Stimulated activated CD4-positive, alpha-beta T cell treated with anti-CD3 and anti-CD28 coated beads, Interleukin-2, amount 100 ng/mL, for 24 hours (primary cell): Measurements from ENCODE around the gene GABRD.

ENCODE experiments used
- DNase-seq, 2 donors: peaks; one replicate each; pipeline ENCODE4 v3.0.0-alpha.2; 2020

The GABRD gene

GRCh38 chr1:2018217-2019171 lies 651 bp upstream of the GABRD start:
- no peak for DNase-seq

DNA sequence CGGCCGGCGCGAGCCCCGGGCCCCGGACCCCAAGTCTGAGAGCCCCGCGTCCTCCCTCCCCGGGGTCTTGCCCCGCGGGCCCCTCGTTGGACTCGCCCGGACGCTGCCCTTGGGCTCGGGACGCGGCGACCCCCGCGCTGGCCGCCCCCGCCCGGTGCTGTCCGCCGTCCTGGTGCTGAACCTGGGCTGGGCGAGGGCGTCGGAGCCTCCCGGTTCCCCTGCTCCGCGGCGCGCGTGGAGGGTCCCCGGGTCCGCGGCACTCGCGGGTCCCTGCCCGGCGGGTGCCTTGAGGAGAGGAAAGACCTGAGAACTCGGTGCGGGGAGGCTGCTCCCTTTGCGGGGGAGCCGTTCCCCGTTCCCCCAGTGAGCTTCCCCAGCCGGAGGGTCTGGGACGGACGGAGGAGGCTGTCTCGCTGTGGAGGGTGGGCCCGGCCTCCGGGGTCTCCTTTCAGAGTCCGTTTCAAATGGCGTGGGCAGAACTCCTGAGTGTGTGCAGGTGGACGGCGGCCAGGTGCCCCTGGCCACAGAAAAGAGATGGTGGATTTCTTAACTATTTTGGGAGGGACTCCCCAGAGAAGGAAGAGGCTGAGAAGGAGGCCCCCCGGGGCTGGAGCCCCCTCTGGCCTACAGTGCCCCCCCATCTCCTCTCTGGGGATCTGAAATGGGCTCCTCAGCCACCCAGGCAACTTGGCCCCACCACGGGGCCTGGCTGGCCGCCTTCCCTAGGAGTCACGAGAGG lies 595 bp downstream of the GABRD start:
- DNase-seq: no peak

DNA sequence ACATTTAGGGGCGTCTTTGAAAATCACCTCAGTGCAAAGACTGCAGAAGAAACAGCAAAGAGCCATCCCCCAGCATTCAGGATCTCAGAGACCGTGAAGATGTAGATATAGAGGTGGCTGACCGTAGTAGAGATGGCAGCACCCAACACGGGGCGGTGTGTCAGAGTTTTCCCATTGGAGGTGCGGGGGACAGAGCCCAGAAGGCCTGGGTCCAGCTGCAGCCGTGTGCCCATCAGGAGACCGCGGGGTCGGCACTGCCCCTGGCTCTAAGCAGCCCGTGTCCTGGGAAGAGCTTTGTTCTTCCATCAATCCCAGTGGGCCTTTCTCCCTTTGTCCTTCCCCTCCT lies 1.1 kb downstream of the GABRD start:
- DNase-seq: no peak

DNA sequence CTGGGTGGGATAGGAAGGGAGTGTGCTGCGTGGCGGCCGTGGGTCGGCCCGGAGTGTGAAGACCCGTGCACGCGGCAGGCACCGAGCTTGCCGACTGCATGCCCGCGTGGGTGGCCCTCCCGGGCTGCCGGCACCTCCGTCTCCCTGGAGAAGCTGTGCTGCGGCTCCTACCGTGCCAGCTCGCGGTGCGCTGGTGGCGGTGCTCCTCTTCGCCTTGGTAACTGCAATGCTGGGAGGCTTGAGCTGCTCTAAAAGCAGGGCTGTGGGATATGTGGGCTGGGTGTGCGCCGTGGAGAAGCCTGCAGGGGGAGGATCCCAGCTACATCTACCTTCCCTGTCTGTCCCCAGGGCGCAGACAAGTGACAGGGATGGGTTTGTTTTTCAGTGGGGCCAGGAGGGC lies 2.4 kb downstream of the GABRD start:
- DNase-seq: no peak

DNA sequence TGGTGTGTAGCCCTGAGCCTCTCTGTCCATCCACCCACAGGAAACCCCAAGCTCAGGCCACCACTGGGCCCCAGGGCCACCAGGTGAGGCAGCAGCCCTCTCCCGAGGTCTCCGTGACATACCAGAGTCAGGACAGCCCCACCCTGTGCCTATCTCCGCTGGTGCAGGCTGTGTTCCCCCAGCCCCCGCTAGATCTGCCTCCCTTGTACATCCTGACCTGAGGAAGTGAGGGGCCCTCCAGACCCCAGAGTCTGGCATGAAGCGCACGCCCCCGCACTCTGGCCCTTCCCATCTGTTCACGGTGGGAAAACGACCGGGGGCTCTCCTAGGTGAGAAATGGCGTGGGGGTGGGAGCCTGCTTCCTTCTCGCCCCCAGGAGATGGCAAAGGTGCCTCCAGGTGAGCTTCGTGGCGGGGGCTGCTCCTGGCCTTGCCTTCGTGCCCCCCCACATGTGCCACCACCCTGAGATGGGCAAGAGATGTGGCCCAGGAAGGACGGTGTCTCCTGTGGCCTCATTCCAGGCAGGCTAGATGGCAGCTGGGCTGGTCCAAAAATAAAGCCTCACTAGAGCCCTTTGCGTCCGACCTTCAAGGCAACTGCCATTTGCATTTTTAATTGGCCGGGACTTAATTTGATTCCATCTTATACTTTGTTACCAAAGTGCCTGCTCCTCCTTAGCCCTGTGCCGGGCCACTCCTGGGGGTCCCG lies 3.1 kb downstream of the GABRD start:
- no peak for DNase-seq

DNA sequence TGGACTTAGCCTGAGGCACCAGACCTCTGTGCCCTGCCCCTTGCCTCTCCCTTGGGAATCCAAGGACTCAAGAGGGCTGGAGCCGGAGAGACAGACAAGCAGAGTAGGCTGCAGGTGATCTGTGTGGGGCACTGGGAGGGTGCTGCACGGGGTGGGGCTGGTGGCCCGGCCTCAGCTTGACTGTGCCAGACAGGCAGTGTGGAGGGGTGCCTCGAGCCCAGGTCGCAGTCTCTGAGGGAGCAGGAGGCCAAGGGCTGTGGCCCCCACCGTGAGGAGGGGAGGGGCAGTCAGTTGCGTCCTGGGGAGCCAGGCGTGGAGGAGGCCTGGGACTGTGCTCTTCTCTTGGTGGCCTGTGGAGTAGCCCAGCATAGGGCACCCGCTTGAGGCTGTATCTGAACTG lies 4.0 kb downstream of the GABRD start:
- no peak for DNase-seq

DNA sequence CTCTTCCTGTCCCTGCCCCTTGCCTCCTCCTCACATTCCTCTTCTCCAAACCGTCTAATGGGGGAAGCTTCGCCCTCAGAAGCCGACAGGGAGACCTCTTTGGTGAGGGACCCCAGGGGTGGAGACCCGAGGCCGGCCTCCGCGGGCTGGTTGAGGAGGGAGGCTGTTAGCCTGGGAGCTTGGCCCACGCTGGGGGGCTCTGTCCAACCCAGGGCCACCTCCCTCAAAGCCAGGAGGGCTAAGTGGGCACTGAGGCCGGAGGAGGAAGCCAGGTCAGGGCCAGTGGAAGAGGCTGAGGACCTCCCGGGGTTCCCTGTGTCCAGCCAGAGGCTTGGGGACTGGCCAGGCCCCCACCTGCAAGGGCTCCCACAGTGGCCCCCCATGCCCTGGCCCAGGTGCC lies 5.3 kb downstream of the GABRD start:
- DNase-seq: no peak

- DNase-seq: no peak
These were observed 5.7 kb downstream of the GABRD start for GRCh38 chr1:2024887-2025286.

- no peak for DNase-seq
These were observed 6.4 kb downstream of the GABRD start for GRCh38 chr1:2025491-2025981.

- DNase-seq: no peak
These were observed 8.9 kb downstream of the GABRD start for GRCh38 chr1:2027961-2028583.

DNA sequence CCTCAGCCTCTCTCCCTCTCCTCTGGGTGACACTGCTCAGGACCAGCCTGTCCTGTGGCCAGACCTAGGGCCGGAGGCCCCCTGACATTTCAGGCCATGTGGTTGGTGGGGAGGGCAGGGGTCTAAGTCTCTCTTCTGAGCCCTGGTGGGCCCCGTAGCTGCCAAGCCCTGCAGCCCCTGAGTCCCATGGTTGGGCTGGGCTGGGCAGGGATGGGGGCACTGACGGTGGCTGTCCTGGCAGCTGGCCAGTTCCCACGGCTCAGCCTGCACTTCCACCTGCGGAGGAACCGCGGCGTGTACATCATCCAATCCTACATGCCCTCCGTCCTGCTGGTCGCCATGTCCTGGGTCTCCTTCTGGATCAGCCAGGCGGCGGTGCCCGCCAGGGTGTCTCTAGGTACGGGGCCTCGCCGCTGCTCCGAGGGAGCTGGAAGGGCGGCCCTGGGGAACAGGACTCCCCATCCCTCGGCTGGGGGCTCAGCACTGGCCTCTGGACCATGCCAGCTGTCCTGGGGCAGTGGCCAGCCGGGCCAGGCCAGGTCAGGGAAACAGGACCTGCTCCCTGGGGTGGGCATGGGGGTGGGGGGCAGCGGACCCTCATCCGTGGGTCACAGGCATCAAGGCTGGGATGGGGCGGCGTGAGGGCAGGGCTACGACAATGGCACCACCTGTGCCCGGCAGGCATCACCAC lies 9.9 kb downstream of the GABRD start:
- DNase-seq: no peak

DNA sequence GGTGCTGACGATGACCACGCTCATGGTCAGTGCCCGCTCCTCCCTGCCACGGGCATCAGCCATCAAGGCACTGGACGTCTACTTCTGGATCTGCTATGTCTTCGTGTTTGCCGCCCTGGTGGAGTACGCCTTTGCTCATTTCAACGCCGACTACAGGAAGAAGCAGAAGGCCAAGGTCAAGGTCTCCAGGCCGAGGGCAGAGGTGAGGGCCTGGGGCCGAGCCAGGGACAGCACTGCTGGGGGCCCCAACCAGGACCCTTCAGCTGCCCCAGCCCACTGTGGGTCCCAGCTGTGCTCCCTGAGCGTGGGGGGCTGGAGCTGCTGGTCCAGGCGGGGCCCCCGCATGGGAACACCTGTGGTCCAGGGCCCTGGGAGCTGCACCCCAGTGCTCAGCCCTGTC lies 10.4 kb downstream of the GABRD start:
- DNase-seq: no peak

DNA sequence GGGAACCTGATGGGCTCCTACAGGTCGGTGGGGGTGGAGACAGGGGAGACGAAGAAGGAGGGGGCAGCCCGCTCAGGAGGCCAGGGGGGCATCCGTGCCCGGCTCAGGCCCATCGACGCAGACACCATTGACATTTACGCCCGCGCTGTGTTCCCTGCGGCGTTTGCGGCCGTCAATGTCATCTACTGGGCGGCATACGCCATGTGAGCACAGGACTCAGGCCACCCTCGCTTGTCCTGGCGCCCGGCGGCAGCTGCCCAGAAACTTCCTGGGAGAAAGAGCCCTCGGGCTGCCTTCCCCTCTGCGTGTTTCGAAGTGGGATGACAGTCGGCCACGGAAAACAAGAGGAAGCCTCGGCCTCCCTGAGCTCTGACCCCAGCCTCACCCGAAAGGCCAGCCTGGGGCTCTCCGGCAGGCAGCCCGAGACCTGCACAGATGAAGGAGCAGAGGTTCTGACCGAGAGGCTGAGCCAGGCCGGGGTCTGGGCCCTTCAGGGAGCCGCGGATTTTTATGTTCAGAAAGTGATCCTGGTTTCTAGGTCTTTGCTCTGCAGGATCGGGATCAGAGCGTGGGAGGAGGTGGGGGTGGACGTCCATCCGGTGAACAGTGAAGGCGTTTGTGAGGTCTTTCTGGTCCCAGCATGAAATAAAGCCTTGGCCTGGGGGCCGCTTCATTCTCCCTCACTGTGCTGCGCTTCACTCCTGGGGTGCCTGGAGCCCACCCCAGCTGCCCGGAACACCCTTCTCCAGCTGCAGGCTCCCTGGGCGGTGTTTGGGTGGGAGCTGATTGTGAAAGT lies 11.1 kb downstream of the GABRD start:
- DNase-seq: no peak

DNA sequence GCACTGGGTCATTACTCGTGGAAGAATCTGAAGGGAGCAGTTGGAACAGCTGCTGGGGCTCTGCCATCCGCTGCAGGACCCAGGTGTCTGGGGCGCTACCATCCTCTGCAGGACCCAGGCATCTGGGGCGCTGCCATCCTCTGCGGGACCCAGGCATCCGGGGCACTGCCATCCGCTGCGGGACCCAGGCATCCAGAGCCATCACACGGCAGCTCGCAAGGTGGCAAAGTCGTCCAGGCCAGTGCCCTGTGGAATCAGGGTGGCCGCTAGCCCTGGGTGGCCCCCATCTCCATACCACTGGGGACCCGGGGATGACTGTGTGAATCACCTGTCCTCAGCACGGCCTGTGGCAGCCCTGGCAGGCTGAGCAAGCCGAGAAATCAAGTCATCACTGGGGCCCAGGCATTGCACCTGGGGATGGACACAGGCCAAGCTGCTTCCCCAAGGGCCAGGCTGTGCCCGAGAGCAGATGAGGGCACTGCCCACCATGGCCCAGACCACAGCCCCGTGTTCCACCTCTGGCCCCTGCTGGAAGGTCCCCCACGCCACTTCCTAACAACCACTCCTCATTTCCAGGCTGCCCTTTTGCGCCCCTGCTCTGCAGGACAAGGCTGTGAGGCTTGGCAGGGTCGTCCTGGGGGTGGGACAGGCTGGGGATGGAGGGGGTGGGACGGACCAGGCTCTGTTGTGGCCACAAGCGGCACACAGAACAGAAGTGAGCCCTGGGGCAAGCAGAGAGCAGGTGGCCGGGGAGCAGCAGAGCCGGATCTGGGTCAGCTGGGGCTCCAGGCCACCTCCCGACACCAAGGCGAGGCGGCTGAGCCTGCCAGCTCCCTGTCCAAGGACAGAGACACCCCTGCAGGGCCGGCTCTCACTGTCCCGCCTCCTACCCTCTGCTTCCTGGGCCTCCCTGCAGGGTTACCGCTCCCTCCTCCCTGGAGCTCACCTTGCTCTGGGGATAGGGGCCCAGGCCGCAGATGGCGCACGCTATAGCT lies 12.7 kb downstream of the GABRD start:
- no peak for DNase-seq

- DNase-seq: no peak
These were observed 13.6 kb downstream of the GABRD start for GRCh38 chr1:2032737-2033136.

DNA sequence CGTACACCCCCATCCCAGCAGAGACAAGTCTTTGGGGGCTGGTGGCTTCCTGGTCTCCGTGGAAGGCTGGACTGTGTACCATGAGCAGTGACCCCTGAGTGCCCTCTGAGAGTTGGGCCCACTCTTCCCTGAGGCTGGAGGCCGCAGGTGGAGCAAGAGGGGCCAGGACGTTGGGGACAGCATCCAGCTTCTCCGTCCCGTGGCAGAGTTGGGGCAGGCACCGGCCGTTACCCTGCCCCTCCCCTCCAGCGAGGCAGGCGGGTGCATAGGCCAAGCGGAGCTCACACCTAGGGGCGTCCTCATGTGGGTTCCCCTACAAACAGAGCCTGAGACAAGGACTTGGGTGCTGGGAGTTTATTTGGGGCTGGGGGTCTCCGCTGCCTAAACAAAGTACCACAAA lies 14.0 kb downstream of the GABRD start:
- no peak for DNase-seq

DNA sequence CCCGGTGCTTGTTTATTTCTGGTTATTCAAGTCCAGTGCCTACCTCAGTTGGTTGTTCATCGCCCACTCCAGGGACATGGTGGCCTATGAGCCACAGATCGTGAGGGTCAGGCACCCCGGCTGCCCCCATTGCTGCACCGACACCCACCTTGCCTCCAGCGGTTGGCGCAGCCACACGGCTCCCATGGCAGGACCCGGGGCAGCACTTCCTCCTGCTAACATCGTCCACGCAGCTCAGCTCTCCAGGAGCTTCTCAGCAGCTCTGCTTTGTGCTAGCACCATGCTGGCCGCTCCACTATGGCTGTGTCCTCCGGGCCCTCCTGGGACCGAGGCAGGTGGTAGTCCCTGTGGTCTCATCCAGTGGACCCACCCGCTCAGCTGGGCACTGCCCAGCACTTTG lies 17.1 kb downstream of the GABRD start:
- DNase-seq: no peak

- DNase-seq: no peak
These were observed 18.3 kb downstream of the GABRD start for GRCh38 chr1:2037314-2037979.

- no peak for DNase-seq
These were observed 19.1 kb downstream of the GABRD start for GRCh38 chr1:2038229-2038628.

- no peak for DNase-seq
These were observed 20.1 kb downstream of the GABRD start for GRCh38 chr1:2039251-2039650.
